K562 (cell line): ENCODE results near the gene CMIP.
A peak's percentile ranks its signal among the peaks of the same experiment; 100 is the strongest.

ENCODE experiments used
- CBX8 ChIP-seq: fragments of 200-600 bp; sonication (generic); IDR thresholded peaks from 2 replicates; pipeline ENCODE4 v1.6.1; 2012; ENCODE audit warnings: borderline replicate concordance, mixed run types, low read depth, mild to moderate bottlenecking, moderate library complexity, mixed read lengths, low read length, control low read depth, inconsistent platforms; ENCODE audit not compliant: poor library complexity, severe bottlenecking; ENCODE audit errors: extremely low read depth
- CEBPB ChIP-seq: fragments of 450-650 bp; IDR thresholded peaks from 2 replicates; pipeline ENCODE4 v1.6.1; 2016; ENCODE audit warnings: missing genetic modification characterization, missing compliant biosample characterization
- HDAC6 ChIP-seq: IDR thresholded peaks from 2 replicates; pipeline ENCODE4 v1.6.1; 2012; ENCODE audit warnings: low read depth, mild to moderate bottlenecking, control low read depth, inconsistent platforms, low read length, moderate library complexity
- HMG20A ChIP-seq: fragments of 450-650 bp; formaldehyde crosslinking; conservative IDR thresholded peaks from 2 replicates; pipeline ENCODE4 v1.4.0; 2020; ENCODE audit warnings: mild to moderate bottlenecking, mixed read lengths
- NBN ChIP-seq: fragments of 450-650 bp; IDR thresholded peaks from 2 replicates; pipeline ENCODE4 v1.6.1; 2016; ENCODE audit warnings: low read depth, mild to moderate bottlenecking
- RCOR1 ChIP-seq, 2 experiments: IDR thresholded peaks; 2 replicates each; pipeline ENCODE4 v1.6.1; 2012; ENCODE audit warnings: low read depth in 2 of 2, low read length in 2 of 2, borderline replicate concordance in 1 of 2, improper control_type of control experiment in 1 of 2
- RFX5 ChIP-seq: IDR thresholded peaks from 2 replicates; pipeline ENCODE4 v1.6.1; 2011; ENCODE audit warnings: low read depth, mild to moderate bottlenecking, improper control_type of control experiment, low read length
- SP1 ChIP-seq: sonication (generic); formaldehyde crosslinking; IDR thresholded peaks from 2 replicates; pipeline ENCODE4 v1.8.1; 2022; ENCODE audit warnings: mild to moderate bottlenecking, missing genetic modification reagents
- SUPT5H ChIP-seq: fragments of 450-650 bp; IDR thresholded peaks from 2 replicates; pipeline ENCODE4 v1.6.1; 2016
- TCF7 ChIP-seq: sonication (generic); IDR thresholded peaks from 2 replicates; pipeline ENCODE4 v1.6.1; 2016; ENCODE audit warnings: antibody characterized with exemption, borderline replicate concordance
- ZNF12 ChIP-seq: sonication (generic); formaldehyde crosslinking; IDR thresholded peaks from 2 replicates; pipeline ENCODE4 v1.4.0; 2020; ENCODE audit warnings: mild to moderate bottlenecking, missing genetic modification reagents
- ZNF274 ChIP-seq: IDR thresholded peaks from 2 replicates; pipeline ENCODE4 v1.6.1; 2011; ENCODE audit warnings: low read depth, mild to moderate bottlenecking, low read length, moderate library complexity, borderline replicate concordance
- TF ChIP-seq, protein P1 (sequence below): fragments of 250-450 bp; sonication (Bioruptor Pico); IDR thresholded peaks from 2 replicates; pipeline ENCODE4 v1.4.0; 2020
- TF ChIP-seq, protein P2 (sequence below): sonication (generic); formaldehyde crosslinking; IDR thresholded peaks from 2 replicates; pipeline ENCODE4 v1.8.1; 2023; ENCODE audit warnings: mild to moderate bottlenecking, missing genetic modification reagents

DNA sequence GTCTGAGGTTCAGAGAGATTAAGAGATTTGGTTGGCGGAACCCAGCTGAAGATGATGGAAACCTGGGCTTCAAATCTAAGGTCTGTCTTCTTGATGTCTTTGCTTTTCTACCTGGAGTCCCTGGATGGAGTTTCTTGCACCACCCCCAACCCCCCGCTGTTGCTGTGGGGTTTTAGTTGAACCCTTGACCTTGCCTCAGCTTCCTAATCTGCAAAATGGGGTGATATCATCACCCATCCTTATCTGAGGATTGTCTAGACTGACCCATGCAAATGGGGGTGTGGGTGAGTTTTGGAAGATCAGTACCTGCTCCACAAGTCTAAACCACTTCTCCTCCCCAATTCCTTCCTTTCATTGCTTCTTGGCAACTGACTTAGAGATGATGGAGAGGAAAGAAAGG is 9.0 kb upstream of the CMIP start:
- TF ChIP-seq RFX5 (no peak), RCOR1 (IDR thresholded peaks at IDR 0.05; ENCODE audit: borderline replicate concordance in 1 of 2, low read depth in 2 of 2, low read length in 2 of 2) (peak in 1 of 2 experiments; percentile 61; a peak in 1 of 4 replicates), SUPT5H (no peak), HDAC6 (no peak), ZNF12 (CRISPR knock-in tag) (no peak; the same call in 1 of the 2 replicates), NBN (no peak), CEBPB (tag) (no peak), ZNF274 (no peak), CBX8 (no peak), SP1 (CRISPR knock-in tag) (no peak), TCF7 (no peak), HMG20A (no peak)
- TF ChIP-seq, protein P1, sequence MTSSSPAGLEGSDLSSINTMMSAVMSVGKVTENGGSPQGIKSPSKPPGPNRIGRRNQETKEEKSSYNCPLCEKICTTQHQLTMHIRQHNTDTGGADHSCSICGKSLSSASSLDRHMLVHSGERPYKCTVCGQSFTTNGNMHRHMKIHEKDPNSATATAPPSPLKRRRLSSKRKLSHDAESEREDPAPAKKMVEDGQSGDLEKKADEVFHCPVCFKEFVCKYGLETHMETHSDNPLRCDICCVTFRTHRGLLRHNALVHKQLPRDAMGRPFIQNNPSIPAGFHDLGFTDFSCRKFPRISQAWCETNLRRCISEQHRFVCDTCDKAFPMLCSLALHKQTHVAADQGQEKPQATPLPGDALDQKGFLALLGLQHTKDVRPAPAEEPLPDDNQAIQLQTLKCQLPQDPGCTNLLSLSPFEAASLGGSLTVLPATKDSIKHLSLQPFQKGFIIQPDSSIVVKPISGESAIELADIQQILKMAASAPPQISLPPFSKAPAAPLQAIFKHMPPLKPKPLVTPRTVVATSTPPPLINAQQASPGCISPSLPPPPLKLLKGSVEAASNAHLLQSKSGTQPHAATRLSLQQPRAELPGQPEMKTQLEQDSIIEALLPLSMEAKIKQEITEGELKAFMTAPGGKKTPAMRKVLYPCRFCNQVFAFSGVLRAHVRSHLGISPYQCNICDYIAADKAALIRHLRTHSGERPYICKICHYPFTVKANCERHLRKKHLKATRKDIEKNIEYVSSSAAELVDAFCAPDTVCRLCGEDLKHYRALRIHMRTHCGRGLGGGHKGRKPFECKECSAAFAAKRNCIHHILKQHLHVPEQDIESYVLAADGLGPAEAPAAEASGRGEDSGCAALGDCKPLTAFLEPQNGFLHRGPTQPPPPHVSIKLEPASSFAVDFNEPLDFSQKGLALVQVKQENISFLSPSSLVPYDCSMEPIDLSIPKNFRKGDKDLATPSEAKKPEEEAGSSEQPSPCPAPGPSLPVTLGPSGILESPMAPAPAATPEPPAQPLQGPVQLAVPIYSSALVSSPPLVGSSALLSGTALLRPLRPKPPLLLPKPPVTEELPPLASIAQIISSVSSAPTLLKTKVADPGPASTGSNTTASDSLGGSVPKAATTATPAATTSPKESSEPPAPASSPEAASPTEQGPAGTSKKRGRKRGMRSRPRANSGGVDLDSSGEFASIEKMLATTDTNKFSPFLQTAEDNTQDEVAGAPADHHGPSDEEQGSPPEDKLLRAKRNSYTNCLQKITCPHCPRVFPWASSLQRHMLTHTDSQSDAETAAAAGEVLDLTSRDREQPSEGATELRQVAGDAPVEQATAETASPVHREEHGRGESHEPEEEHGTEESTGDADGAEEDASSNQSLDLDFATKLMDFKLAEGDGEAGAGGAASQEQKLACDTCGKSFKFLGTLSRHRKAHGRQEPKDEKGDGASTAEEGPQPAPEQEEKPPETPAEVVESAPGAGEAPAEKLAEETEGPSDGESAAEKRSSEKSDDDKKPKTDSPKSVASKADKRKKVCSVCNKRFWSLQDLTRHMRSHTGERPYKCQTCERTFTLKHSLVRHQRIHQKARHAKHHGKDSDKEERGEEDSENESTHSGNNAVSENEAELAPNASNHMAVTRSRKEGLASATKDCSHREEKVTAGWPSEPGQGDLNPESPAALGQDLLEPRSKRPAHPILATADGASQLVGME (CRISPR knock-in tag) = no peak
- TF ChIP-seq, protein P2, sequence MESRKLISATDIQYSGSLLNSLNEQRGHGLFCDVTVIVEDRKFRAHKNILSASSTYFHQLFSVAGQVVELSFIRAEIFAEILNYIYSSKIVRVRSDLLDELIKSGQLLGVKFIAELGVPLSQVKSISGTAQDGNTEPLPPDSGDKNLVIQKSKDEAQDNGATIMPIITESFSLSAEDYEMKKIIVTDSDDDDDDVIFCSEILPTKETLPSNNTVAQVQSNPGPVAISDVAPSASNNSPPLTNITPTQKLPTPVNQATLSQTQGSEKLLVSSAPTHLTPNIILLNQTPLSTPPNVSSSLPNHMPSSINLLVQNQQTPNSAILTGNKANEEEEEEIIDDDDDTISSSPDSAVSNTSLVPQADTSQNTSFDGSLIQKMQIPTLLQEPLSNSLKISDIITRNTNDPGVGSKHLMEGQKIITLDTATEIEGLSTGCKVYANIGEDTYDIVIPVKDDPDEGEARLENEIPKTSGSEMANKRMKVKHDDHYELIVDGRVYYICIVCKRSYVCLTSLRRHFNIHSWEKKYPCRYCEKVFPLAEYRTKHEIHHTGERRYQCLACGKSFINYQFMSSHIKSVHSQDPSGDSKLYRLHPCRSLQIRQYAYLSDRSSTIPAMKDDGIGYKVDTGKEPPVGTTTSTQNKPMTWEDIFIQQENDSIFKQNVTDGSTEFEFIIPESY (CRISPR knock-in tag) = no peak
